AG04450 (cell line): Measurements from ENCODE around the gene ARL5C. TPM values are rescaled to one million over a fixed set of nuclear protein-coding genes. Genes with fewer than 3 reads are reported as not detected.
A peak's percentile ranks its signal among the peaks of the same experiment; 100 is the strongest.

Source experiments
- CTCF ChIA-PET: fragments of 300-600, 350-600 bp; formaldehyde crosslinking; extraction: SDS; loops from one replicate; lab custom pipeline; 2022; ENCODE audit warnings: antibody characterized with exemption, inconsistent platforms; lab: Charles Lee
- POLR2A ChIA-PET: fragments of 350-600 bp; formaldehyde crosslinking; extraction: SDS; loops from one replicate; lab custom pipeline; 2021; ENCODE audit warnings: antibody characterized with exemption, inconsistent platforms; lab: Yijun Ruan, JAX
- DNase-seq: peaks from one replicate; pipeline ENCODE4 v3.0.0-alpha.2; 2011; ENCODE audit warnings: low read depth, low spot score
- H3K27ac ChIP-seq: one replicate; pipeline ENCODE4 v1.5.1; 2012; ENCODE audit warnings: low read depth, low read length, control low read depth
- H3K27me3 ChIP-seq: one replicate; pipeline ENCODE4 v1.6.0; 2012; ENCODE audit warnings: low read length; ENCODE audit not compliant: control insufficient read depth, insufficient read depth
- H3K4me3 ChIP-seq: 2 replicates; pipeline ENCODE4 v1.5.1; 2011; ENCODE audit warnings: mild to moderate bottlenecking, low read depth, low read length, control low read depth
- H3K9me3 ChIP-seq: 2 replicates; pipeline ENCODE4 v1.5.1; 2012; ENCODE audit warnings: low read length; ENCODE audit not compliant: control insufficient read depth, insufficient read depth
- CTCF ChIP-seq: IDR thresholded peaks from 2 replicates; pipeline ENCODE4 v1.5.1; 2011; ENCODE audit warnings: low read depth, low read length, control low read depth, inconsistent platforms
- polyA plus RNA-seq: library from polyadenylated mRNA; depleted of rRNA; stranded (reverse); fragments of >200 nt; gene quantifications from 2 replicates; pipeline ENCODE4 v1.2.3, GENCODE V29; 2011

Gene ARL5C
- polyA plus RNA-seq, 1 experiment = not detected

GRCh38 chr17:39199820-39200069, 33.8 kb upstream of the ARL5C start:
- no peaks in the 10 kb centered on the region; the same call in 1 of the 2 replicates for H3K9me3 ChIP-seq
- DNase-seq = peak; percentile 90
- H3K27me3 ChIP-seq = no peaks in the 10 kb centered on the region
- H3K4me3 ChIP-seq = peak overlapping the region; percentile 43
- TF ChIP-seq CTCF = no peak
- peak overlapping the region; percentile 89 for H3K27ac ChIP-seq
- ChIA-PET CTCF (interaction anchor here (0.9 to 1.9 kb wide), 3 partner anchors 25 to 216 kb away, joined by 4 to 9 read pairs (median 6); no protein-coding TSS in a partner anchor), POLR2A (interaction anchor here (0.5 to 1.5 kb wide), 30 partner anchors 8 to 1827 kb away, joined by 3 to 17 read pairs (median 5); partner anchors contain the start of genes FBXO47, LASP1, RPL23 and STAC2)

- Histone ChIP-seq H3K4me3 (peak overlapping the region; percentile 80), H3K27ac (peak overlapping the region; percentile 52), H3K27me3 (no peaks in the 10 kb centered on the region), H3K9me3 (no peaks in the 10 kb centered on the region; the same call in 1 of the 2 replicates)
- ChIA-PET CTCF (no interaction called here), POLR2A (no interaction called here)
- no peak for TF ChIP-seq CTCF
- no peak for DNase-seq
Measured at GRCh38 chr17:39198186-39198566, 32.2 kb upstream of the ARL5C start.

GRCh38 chr17:39197380-39198185, 31.6 kb upstream of the ARL5C start, which contains the start of gene CACNB1:
Gene CACNB1 (minus strand): TSS chr17:39197669. CDS start chr17:39197495, 174 bp downstream.
- POLR2A ChIA-PET = interaction anchor here (0.6 kb wide), 1 partner anchor 353 kb away, joined by 3 read pairs; no protein-coding TSS in a partner anchor
- peak within 1 kb of the TSS; percentile 80 for H3K4me3 ChIP-seq
- H3K9me3 ChIP-seq = no peaks in the 10 kb centered on the region; the same call in 1 of the 2 replicates
- DNase-seq = peak; percentile 18
- CTCF ChIA-PET = no interaction called here
- no peaks in the 10 kb centered on the region for H3K27me3 ChIP-seq
- H3K27ac ChIP-seq = peak within 1 kb of the TSS; percentile 52
- no peak for TF ChIP-seq CTCF

GRCh38 chr17:39196808-39197291, 30.9 kb upstream of the ARL5C start:
- ChIA-PET CTCF (interaction anchor here (1.3 kb wide), 1 partner anchor 22 kb away, joined by 3 read pairs; no protein-coding TSS in a partner anchor), POLR2A (interaction anchor here (0.6 kb wide), 1 partner anchor 352 kb away, joined by 3 read pairs; no protein-coding TSS in a partner anchor)
- no peak for DNase-seq
- Histone ChIP-seq H3K4me3 (peak overlapping the region; percentile 80), H3K27me3 (no peaks in the 10 kb centered on the region), H3K27ac (no peak overlapping the region), H3K9me3 (no peaks in the 10 kb centered on the region; the same call in 1 of the 2 replicates)
- TF ChIP-seq CTCF = no peak
